Left kidney (tissue), 2 donors: ENCODE measurements around the gene MORF4L1. TPM values are rescaled to one million over a fixed set of nuclear protein-coding genes. Genes with fewer than 3 reads are reported as not detected.

Experiments
- DNase-seq: peaks from one replicate; pipeline ENCODE4 v3.0.0-alpha.2; 2013
- polyA plus RNA-seq: library from polyadenylated mRNA; unstranded; fragments of 120-200 nt; gene quantifications from one replicate; pipeline ENCODE4 v1.2.1, GENCODE V29; 2013; ENCODE audit not compliant: insufficient read length

The MORF4L1 gene
- polyA plus RNA-seq, 1 donor, result 771 TPM

DNA sequence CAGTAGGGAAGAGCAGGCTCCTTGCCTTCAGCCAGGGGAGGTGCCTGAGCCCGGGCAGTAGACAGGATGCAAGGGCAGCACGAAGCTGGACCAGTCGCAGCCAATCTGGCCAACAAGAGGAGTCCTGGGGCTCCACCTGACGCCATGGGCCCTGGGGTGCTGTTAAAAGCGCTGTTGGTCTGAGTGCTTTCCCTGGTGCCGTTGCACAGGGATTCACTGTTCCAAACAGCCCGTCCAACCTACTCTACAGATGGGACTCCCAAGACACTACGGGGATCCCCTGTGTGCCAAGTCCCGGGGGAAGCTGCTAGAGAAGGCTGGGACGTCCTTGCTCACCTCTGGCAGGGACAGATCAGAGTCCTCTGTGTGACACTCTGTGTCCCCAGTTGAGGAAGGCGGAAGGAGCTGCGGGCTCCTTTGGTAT, 71.5 kb downstream of the MORF4L1 start:
- no peak for DNase-seq

DNA sequence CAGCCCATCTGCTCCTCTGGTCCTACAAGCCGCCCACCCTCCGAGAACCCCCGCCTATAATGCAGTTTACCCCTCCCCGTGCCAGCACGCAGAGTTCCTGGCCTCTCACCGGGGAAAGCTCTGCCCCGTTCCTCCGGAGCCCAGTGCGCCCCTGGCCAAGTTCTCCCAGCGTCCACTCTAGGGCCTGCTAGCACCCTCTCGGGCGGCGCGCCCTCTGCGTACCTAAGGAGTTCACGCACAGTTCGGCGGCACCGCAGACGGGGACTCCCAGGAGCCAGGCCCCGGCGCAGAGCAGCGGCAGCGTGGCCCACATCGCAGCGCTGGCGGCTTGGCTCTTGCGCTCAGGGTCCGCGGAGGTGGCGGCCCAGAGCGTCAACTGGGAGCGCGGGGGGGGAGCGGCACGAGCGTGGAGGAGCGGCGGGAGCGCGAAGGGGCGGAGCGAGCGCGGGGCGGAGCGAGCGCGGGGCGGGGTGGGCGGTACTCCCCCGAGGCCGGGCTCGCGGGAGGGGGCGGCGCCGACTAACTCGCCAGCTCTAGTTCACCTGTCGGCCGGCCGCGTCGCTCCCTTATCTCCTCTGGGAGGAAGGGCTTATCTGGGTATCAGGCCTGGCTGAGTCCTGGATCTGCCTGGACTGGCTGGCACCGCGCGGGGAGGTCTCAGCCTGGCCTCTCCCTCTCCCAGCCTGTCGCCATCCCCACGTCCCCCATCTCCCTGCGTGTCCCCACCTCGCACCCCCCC, 72.1 kb downstream of the MORF4L1 start, which contains the start of gene CTSH:
Gene CTSH, minus strand, starts transcription at position 378 of the 739 bp plus-strand sequence. Its CDS starts 65 bp downstream, at position 313.
- DNase-seq, result peak; percentile 74

DNA sequence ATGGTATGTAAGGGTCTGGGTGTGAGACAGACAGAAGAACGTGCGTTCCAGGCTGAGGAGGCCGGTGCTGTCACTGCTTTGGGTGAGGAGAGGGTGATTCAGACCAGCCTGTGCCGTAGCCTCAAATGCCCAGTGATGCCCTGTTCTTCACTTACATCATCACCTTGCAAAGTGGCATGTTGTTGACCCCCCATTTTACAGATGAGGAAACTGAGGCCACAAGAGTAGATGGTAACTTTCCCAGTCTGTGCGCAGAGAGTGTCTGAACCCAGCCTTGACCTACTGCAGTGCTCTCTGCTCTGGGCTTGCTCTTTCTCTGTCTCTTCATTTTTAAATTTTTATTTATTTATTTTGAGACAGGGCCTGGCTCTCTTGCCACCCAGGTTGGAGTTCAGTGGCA, 73.8 kb downstream of the MORF4L1 start:
- DNase-seq, result no peak

DNA sequence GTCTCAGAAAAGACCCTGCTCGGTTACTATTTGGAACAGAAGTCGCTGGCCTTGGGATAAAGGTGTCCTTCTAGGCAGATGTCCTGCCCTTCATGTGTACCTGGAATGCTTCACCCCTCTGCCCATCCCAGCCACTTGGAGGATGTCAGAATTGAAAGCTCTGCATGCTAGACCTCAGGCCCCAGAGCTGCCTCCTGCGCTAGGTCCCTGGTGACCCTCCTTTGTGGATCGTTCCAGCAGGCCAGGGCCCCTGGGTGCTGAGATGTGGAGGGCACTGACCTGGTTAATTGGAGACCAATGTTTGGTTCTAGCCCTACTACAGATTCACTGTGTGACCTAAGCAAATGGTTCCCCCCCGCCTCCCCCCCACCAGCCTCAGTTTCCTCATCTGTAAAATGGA, 74.8 kb downstream of the MORF4L1 start:
- no peak for DNase-seq

Other genes with a start within 250 kb of the MORF4L1 start
- 3.3 TPM for gene CHRNB4, start 231.7 kb upstream of the MORF4L1 start, polyA plus RNA-seq
- 21.4 TPM for gene ADAMTS7, start 61.4 kb upstream of the MORF4L1 start, polyA plus RNA-seq
- gene CTSH, start 72.2 kb downstream of the MORF4L1 start, polyA plus RNA-seq, result 125 TPM
- gene RASGRF1, start 217.9 kb downstream of the MORF4L1 start, polyA plus RNA-seq, result 0.48 TPM